Measurements from ENCODE around the gene CCDC51. TPM values are rescaled to one million over a fixed set of nuclear protein-coding genes. Genes with fewer than 3 reads are reported as not detected.

The CCDC51 gene
- total RNA-seq, 1 donor from 2014 or later, result 22.0 TPM

- no peak for DNase-seq (ENCODE audit: low read depth)
- no peak for TF ChIP-seq CTCF (conservative IDR thresholded peaks at IDR 0.05; ENCODE audit: low read depth, low read length)
- H3K4me3 ChIP-seq (ENCODE audit: low read depth, low read length), result no peak overlapping the region
Measured at GRCh38 chr3:48406443-48407431, 33.2 kb downstream of the CCDC51 start.

GRCh38 chr3:48405971-48406370, 33.9 kb downstream of the CCDC51 start:
- H3K4me3 ChIP-seq (ENCODE audit: low read depth, low read length), result no peak overlapping the region
- no peak for DNase-seq (ENCODE audit: low read depth)
- TF ChIP-seq CTCF (conservative IDR thresholded peaks at IDR 0.05; ENCODE audit: low read depth, low read length), result no peak

GRCh38 chr3:48405343-48405881, 34.5 kb downstream of the CCDC51 start:
- no peak overlapping the region for H3K4me3 ChIP-seq (ENCODE audit: low read depth, low read length)
- DNase-seq (ENCODE audit: low read depth), result no peak
- TF ChIP-seq CTCF (conservative IDR thresholded peaks at IDR 0.05; ENCODE audit: low read depth, low read length), result no peak

- no peak overlapping the region for H3K4me3 ChIP-seq (ENCODE audit: low read depth, low read length)
- DNase-seq (ENCODE audit: low read depth), result no peak
- TF ChIP-seq CTCF (conservative IDR thresholded peaks at IDR 0.05; ENCODE audit: low read depth, low read length), result no peak
Measured at GRCh38 chr3:48404440-48405342, 35.2 kb downstream of the CCDC51 start.

- no peak overlapping the region for H3K4me3 ChIP-seq (ENCODE audit: low read depth, low read length)
- no peak for DNase-seq (ENCODE audit: low read depth)
- TF ChIP-seq CTCF (conservative IDR thresholded peaks at IDR 0.05; ENCODE audit: low read depth, low read length), result no peak
Measured at GRCh38 chr3:48403533-48404439, 36.1 kb downstream of the CCDC51 start.

- no peak for DNase-seq (ENCODE audit: low read depth)
- H3K4me3 ChIP-seq (ENCODE audit: low read depth, low read length), result no peak overlapping the region
Measured at GRCh38 chr3:48402907-48403306, 37.0 kb downstream of the CCDC51 start.

More at GRCh38 chr3:48402907-48403306, 37.0 kb downstream of the CCDC51 start:
- no peak for TF ChIP-seq CTCF (conservative IDR thresholded peaks at IDR 0.05; ENCODE audit: low read depth, low read length)
